Esophagus squamous epithelium (tissue), 4 donors: Measurements from ENCODE around the gene TM9SF4.

ENCODE experiments used
- POLR2A ChIP-seq, 4 donors: fragments of 450-650 bp; IDR thresholded peaks; one replicate each; pipeline ENCODE4 v1.6.1; 2017; ENCODE audit warnings: antibody characterized with exemption in 4 of 4, mild to moderate bottlenecking in 4 of 4, moderate library complexity in 3 of 4
- TF ChIP-seq, protein P1 (sequence below), 6 experiments: fragments of 450-650 bp in 4 of 6; fragments of 200-600 bp in 2 of 6; sonication (generic) in 2 of 6; IDR thresholded peaks; one replicate each; pipeline ENCODE4 v1.5.1; 2016 to 2019; ENCODE audit warnings: antibody characterized with exemption in 6 of 6, mild to moderate bottlenecking in 4 of 6, moderate library complexity in 4 of 6

DNA sequence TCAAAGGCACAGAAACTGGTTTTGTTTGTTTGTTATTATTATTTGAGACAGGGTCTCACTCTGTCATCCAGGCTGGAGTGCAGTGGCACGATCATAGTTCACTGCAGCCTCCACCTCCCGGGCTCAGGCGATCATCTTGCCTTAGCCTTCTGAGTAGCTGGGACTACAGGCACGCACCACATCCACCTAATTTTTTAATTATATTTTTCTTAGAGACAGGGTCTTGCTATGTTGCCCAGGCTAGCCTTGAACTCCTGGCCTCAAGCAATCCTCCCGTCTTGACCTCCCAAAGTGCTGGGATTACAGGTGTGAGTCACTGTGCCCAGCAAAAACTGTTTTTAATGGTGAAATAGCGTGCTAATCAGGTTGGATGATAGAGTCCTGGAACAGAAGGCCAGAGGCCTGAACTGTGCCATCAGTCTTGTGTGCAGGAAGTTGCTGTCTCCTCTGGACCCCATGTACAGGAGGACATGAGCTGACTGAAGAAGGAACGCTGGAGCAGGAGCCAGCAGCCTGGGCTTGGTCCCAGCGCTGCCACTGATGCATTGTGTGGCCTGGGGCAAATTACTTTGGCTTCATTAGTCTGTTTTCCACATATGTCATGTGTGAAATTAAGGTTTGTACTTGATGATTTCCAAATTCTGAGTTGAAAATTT lies 4.9 kb downstream of the TM9SF4 start:
- TF ChIP-seq, protein P1, sequence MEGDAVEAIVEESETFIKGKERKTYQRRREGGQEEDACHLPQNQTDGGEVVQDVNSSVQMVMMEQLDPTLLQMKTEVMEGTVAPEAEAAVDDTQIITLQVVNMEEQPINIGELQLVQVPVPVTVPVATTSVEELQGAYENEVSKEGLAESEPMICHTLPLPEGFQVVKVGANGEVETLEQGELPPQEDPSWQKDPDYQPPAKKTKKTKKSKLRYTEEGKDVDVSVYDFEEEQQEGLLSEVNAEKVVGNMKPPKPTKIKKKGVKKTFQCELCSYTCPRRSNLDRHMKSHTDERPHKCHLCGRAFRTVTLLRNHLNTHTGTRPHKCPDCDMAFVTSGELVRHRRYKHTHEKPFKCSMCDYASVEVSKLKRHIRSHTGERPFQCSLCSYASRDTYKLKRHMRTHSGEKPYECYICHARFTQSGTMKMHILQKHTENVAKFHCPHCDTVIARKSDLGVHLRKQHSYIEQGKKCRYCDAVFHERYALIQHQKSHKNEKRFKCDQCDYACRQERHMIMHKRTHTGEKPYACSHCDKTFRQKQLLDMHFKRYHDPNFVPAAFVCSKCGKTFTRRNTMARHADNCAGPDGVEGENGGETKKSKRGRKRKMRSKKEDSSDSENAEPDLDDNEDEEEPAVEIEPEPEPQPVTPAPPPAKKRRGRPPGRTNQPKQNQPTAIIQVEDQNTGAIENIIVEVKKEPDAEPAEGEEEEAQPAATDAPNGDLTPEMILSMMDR (IDR thresholded peaks at IDR 0.05), result no peak
- TF ChIP-seq POLR2A (IDR thresholded peaks at IDR 0.05), result no peak
